GM06990 (cell line): Measurements from ENCODE around the gene IFI27L1.

ENCODE experiments used
- DNase-seq: peaks from one replicate; pipeline ENCODE4 v3.0.0-alpha.2; 2011; ENCODE audit not compliant: insufficient read length; ENCODE audit errors: extremely low read depth
- H3K27me3 ChIP-seq: replicated peaks from 2 replicates; pipeline ENCODE4 v1.6.0; 2011; ENCODE audit warnings: low read length; ENCODE audit not compliant: control insufficient read depth, insufficient read depth
- H3K36me3 ChIP-seq: 2 replicates; pipeline ENCODE4 v1.5.1; 2011; ENCODE audit warnings: low read length; ENCODE audit not compliant: control insufficient read depth, insufficient read depth
- H3K4me3 ChIP-seq: replicated peaks from 2 replicates; pipeline ENCODE4 v1.5.1; 2011; ENCODE audit warnings: low read depth, mild to moderate bottlenecking, control low read depth, low read length
- TF ChIP-seq, protein P1 (sequence below): IDR thresholded peaks from 2 replicates; pipeline ENCODE4 v1.5.1; 2011; ENCODE audit warnings: low read length, control low read depth, mild to moderate bottlenecking, inconsistent platforms; ENCODE audit not compliant: insufficient read depth, poor library complexity, severe bottlenecking

IFI27L1 gene

DNA sequence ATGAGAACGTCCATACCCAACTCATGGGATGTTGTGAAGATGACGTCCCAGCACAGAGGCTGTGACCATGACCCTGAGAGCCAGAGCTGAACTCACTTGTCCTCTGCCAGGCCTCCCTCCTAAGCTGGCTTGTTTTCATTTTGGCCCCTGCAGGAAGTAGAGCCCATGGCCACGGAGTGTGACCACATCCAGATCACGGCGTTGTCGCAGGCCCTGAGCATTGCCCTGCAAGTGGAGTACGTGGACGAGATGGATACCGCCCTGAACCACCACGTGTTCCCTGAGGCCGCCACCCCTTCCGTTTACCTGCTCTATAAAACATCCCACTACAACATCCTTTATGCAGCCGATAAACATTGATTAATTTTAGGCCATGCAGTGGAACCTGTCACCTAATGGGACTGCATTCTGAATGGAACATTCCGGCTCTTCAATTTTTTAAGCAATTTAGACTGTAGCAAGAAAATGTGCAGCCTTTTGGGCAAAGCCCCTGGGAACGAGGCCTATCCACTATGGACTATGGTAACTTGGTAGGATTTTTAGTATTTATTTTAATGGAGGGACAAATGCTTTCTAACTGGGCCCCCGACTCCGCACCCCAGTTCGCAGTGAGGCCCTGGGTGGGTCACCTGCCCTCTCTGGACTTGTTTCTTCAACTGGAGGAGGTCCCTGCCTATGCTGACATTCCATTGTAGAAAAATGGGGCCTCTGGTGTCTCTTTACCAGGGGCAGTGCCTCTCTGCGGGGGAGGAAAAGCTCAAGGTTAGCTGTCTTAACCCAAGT is 35.4 kb upstream of the IFI27L1 start:
- Histone ChIP-seq H3K27me3 (no peaks in the 10 kb centered on the region), H3K4me3 (no peak overlapping the region), H3K36me3 (peaks cover 25% of the 10 kb centered on the region)
- TF ChIP-seq, protein P1, sequence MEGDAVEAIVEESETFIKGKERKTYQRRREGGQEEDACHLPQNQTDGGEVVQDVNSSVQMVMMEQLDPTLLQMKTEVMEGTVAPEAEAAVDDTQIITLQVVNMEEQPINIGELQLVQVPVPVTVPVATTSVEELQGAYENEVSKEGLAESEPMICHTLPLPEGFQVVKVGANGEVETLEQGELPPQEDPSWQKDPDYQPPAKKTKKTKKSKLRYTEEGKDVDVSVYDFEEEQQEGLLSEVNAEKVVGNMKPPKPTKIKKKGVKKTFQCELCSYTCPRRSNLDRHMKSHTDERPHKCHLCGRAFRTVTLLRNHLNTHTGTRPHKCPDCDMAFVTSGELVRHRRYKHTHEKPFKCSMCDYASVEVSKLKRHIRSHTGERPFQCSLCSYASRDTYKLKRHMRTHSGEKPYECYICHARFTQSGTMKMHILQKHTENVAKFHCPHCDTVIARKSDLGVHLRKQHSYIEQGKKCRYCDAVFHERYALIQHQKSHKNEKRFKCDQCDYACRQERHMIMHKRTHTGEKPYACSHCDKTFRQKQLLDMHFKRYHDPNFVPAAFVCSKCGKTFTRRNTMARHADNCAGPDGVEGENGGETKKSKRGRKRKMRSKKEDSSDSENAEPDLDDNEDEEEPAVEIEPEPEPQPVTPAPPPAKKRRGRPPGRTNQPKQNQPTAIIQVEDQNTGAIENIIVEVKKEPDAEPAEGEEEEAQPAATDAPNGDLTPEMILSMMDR, result no peak
- no peak for DNase-seq

DNA sequence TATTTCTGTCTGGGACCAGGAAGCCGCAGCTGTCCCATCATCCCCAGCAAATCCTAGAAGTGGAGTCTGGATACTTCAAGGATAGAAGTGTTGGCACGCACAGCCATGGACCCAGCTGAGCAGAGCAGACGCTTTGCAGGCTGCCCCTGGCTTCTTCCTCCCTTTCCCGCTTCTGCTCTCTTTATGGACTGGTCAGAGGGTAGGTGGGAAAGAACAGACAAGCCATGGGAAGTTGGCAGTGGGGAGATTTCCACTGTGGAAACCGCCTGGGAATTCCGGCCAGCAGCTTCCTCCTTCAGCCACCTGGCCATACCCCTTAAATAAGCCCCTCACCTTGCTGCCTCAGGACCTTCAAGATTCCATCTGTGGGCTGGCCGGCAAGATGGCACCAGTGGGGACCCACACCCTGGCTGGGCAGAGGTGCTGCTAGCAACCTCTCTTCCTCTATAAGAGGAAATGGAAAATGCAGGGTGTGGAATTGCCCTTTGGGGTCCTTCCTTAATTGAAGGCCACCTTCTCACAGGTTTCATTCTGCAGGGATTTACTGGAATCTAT is 34.3 kb upstream of the IFI27L1 start:
- peaks cover 27% of the 10 kb centered on the region for H3K36me3 ChIP-seq
- H3K27me3 ChIP-seq, result no peaks in the 10 kb centered on the region
- TF ChIP-seq, protein P1, result no peak
- DNase-seq, result no peak
- no peak overlapping the region for H3K4me3 ChIP-seq

DNA sequence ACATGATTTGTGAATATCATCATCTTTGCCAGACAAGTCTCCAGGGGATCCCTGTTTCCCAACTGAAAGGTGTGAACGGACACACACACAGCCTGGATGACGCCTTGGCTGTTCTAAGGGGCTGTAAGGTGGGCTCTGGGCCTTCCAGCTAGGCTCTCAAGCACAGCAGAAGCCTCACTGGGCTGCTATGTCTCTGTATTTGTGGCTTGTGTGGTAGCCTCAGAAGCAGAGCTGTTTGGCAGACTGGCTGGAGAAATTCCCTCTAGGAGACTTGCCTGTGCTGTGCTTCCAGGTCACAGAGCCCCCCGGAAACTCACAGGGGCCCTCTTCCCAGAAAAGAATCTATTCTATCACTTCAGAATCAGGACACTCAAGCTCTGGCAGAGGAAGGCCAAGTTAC is 33.5 kb upstream of the IFI27L1 start:
- no peak for DNase-seq
- TF ChIP-seq, protein P1, result no peak
- Histone ChIP-seq H3K27me3 (no peaks in the 10 kb centered on the region), H3K4me3 (no peak overlapping the region), H3K36me3 (peaks cover 32% of the 10 kb centered on the region)

DNA sequence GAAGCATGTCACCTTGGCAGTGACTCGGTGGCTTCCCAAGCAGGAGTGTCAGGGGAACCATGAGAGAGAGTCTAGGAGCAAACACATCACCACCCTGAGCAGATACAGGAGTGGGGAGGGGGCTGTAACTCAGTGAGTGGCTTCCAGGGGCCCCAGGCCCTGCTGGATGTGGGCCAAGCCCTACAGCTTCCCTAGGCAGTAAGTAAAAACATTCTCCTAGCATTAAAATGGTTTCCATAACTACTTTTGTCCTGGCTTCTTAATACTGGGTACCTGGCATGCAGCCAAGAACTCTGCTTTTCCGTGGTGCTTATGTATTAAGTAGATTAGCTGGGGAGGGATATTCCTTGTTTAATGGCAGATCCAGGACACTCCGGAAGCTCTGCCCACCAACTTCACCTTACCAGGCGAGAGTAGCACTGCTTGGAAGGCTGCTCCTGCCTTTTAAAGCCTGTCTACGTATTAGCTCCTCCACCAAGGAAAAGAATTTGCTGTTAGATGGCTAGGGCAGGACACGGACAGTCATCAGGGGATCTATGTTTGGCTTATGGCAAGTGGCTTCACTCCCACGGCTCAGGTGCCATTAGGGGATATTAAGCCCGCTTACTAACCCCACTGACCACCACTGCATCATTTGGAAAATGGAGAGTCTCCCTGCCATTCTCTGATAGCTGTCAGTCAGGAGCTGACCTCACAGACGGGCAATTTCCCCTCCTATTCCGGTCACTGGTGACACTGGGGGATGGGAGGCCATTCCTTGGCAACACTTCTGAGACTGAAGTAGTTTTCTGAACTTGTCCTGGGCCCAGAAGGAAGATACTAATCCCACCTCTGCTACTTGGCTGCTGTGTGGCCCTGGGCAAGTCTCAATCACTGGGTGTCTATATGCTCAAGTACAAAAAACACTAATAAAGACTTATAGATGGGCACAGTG is 32.2 kb upstream of the IFI27L1 start:
- no peak for DNase-seq
- TF ChIP-seq, protein P1, result no peak
- Histone ChIP-seq H3K4me3 (no peak overlapping the region), H3K27me3 (no peaks in the 10 kb centered on the region), H3K36me3 (peaks cover 34% of the 10 kb centered on the region)

DNA sequence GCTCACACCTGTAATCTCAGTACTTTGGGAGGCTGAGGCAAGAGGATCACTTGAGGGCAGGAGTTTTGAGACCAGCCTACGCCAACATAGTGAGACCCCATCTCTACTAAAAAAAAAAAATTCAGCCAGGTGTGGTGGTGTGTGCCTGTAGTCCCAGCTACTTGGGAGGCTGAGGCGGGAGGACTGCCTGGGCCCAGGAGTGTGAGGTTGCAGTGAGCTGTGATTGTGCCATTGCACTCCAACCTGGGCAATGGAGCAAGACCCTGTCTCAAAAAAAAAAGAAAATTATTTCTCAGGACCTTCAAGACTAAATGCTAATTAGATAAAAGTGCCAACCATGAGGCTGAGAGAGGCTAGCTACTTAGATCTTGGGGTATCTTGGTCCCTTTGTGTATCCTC is 31.5 kb upstream of the IFI27L1 start:
- no peak overlapping the region for H3K4me3 ChIP-seq
- no peak for DNase-seq
- H3K36me3 ChIP-seq, result peaks cover 33% of the 10 kb centered on the region
- TF ChIP-seq, protein P1, result no peak
- no peaks in the 10 kb centered on the region for H3K27me3 ChIP-seq
